ENCODE measurements around the gene FDX2. TPM values are rescaled to one million over a fixed set of nuclear protein-coding genes. Genes with fewer than 3 reads are reported as not detected.
A peak's percentile ranks its signal among the peaks of the same experiment; 100 is the strongest.
"Not testable (repeated sequence)": the region's sequence is repeated elsewhere in the genome, so short reads cannot be mapped to it uniquely, and the experiment has no call there.

FDX2 gene
- total RNA-seq, 1 experiment from 2014 or later: 40.8 TPM

GRCh38 chr19:10285393-10285792 is 30.4 kb downstream of the FDX2 start:
- no peak for DNase-seq
- H3K36me3 ChIP-seq (replicated peaks; ENCODE audit: control insufficient read depth, insufficient read depth, low read length): no peaks in the 10 kb centered on the region
- peaks cover 35% of the 10 kb centered on the region for H3K27me3 ChIP-seq (ENCODE audit: control insufficient read depth, insufficient read depth, low read length)
- H3K4me3 ChIP-seq (ENCODE audit: insufficient read depth, low read depth, low read length): no peak overlapping the region

GRCh38 chr19:10284960-10285278 is 30.9 kb downstream of the FDX2 start:
- DNase-seq: peak; percentile 7
- Histone ChIP-seq H3K36me3 (replicated peaks; ENCODE audit: control insufficient read depth, insufficient read depth, low read length) (no peaks in the 10 kb centered on the region), H3K4me3 (ENCODE audit: insufficient read depth, low read depth, low read length) (no peak overlapping the region), H3K27me3 (ENCODE audit: control insufficient read depth, insufficient read depth, low read length) (peaks cover 30% of the 10 kb centered on the region)

DNA sequence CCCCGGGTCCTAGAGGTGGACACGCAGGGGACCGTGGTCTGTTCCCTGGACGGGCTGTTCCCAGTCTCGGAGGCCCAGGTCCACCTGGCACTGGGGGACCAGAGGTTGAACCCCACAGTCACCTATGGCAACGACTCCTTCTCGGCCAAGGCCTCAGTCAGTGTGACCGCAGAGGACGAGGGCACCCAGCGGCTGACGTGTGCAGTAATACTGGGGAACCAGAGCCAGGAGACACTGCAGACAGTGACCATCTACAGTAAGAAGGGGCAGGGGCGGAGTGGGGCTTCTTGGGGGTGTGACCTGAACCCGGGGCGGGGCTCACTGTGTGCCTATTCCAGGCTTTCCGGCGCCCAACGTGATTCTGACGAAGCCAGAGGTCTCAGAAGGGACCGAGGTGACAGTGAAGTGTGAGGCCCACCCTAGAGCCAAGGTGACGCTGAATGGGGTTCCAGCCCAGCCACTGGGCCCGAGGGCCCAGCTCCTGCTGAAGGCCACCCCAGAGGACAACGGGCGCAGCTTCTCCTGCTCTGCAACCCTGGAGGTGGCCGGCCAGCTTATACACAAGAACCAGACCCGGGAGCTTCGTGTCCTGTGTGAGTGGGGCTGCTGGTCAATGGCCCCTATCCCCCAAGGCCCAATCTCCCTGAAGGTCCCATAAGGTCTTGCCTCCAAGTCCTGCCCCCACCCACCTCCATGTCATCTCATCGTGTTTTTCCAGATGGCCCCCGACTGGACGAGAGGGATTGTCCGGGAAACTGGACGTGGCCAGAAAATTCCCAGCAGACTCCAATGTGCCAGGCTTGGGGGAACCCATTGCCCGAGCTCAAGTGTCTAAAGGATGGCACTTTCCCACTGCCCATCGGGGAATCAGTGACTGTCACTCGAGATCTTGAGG is 31.5 kb downstream of the FDX2 start:
- DNase-seq: peak; percentile 15
- H3K36me3 ChIP-seq (replicated peaks; ENCODE audit: control insufficient read depth, insufficient read depth, low read length): no peaks in the 10 kb centered on the region
- peaks cover 24% of the 10 kb centered on the region for H3K27me3 ChIP-seq (ENCODE audit: control insufficient read depth, insufficient read depth, low read length)
- H3K4me3 ChIP-seq (ENCODE audit: insufficient read depth, low read depth, low read length): no peak overlapping the region

- Histone ChIP-seq H3K36me3 (replicated peaks; ENCODE audit: control insufficient read depth, insufficient read depth, low read length) (no peaks in the 10 kb centered on the region), H3K4me3 (ENCODE audit: insufficient read depth, low read depth, low read length) (no peak overlapping the region), H3K27me3 (ENCODE audit: control insufficient read depth, insufficient read depth, low read length) (peaks cover 17% of the 10 kb centered on the region)
- peak; percentile 29 for DNase-seq
Measured at GRCh38 chr19:10283301-10284064, 32.3 kb downstream of the FDX2 start.

GRCh38 chr19:10282043-10282442 is 33.8 kb downstream of the FDX2 start:
- not testable (repeated sequence) for H3K27me3 ChIP-seq (ENCODE audit: control insufficient read depth, insufficient read depth, low read length); H3K36me3 ChIP-seq (replicated peaks; ENCODE audit: control insufficient read depth, insufficient read depth, low read length); DNase-seq; H3K4me3 ChIP-seq (ENCODE audit: insufficient read depth, low read depth, low read length)

DNA sequence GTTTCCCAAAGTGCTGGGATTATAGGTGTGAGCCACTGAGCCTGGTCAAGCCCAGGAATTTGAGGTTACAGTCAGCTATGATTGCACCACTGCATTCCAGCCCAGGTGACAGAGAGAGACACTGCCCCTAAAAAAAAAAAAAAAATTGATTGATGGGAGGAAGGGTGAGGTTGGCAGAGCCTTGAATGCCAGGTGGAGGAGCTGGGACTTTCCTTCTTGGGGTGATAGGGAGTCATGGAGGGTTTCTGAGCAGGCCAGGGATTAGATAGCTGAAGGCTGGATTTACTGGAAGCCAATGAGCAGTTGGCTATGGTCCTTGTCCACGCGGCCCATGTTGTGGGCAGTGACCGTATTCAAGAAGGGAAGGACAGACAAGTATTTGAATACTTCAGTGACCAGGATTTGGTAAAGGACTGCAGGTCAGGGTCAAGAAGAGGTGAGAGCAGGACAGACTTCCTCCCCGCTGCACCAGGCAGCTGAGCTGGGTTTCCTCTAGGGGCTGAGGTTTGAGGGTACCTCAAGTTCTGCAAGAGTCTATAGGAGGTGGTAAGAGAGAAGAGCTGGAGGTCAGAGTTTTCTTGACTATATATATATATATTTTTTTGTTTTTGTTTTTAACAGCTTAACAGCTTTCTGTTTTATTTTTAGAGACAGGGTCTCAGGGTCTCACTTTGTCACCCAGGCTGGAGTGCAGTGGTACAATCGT is 35.9 kb downstream of the FDX2 start:
- Histone ChIP-seq H3K4me3 (ENCODE audit: insufficient read depth, low read depth, low read length) (no peak overlapping the region), H3K36me3 (replicated peaks; ENCODE audit: control insufficient read depth, insufficient read depth, low read length) (no peaks in the 10 kb centered on the region), H3K27me3 (ENCODE audit: control insufficient read depth, insufficient read depth, low read length) (no peaks in the 10 kb centered on the region)
- peak; percentile 15 for DNase-seq

- Histone ChIP-seq H3K36me3 (replicated peaks; ENCODE audit: control insufficient read depth, insufficient read depth, low read length) (no peaks in the 10 kb centered on the region), H3K4me3 (ENCODE audit: insufficient read depth, low read depth, low read length) (no peak overlapping the region), H3K27me3 (ENCODE audit: control insufficient read depth, insufficient read depth, low read length) (no peaks in the 10 kb centered on the region)
- DNase-seq: no peak
Measured at GRCh38 chr19:10278935-10279334, 36.9 kb downstream of the FDX2 start.

DNA sequence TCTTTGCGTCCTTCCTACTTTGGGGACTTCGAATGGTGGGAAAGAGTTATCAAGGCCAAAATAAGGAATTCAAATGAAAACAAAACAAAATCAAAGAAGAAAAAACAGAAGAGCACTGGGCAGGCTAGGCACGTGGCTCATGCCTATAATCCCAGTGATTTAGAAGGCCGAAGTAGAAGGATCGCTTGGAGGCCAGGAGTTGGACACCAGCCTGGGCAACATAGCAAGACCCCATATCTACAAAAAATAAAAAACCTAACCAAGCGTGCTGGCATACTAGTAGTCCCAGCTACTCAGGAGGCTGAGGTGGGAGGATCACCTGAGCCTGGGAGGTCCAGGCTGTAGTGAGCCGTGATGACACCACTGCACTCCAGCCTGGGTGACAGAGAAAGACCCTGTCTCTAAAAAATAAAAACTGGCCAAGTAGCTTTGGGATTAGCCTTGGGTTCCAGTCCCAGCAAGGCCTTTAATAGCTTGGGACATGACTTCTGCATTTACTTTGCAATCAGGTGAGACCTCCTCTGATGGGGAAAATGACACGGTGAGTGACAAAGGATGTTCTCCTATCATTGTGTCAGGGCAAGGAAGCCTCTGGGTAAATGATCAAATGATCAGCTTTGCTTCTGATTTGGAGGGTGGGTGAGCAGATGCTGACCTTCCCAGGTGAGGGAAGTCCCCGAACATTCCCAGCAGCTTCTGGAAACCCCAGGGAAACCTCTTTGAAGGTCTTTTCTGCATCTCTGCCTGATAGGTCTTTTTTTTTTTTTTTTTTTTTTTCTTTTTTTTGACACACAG is 37.8 kb downstream of the FDX2 start:
- H3K36me3 ChIP-seq (replicated peaks; ENCODE audit: control insufficient read depth, insufficient read depth, low read length): no peaks in the 10 kb centered on the region
- no peaks in the 10 kb centered on the region for H3K27me3 ChIP-seq (ENCODE audit: control insufficient read depth, insufficient read depth, low read length)
- no peak overlapping the region for H3K4me3 ChIP-seq (ENCODE audit: insufficient read depth, low read depth, low read length)
- no peak for DNase-seq

DNA sequence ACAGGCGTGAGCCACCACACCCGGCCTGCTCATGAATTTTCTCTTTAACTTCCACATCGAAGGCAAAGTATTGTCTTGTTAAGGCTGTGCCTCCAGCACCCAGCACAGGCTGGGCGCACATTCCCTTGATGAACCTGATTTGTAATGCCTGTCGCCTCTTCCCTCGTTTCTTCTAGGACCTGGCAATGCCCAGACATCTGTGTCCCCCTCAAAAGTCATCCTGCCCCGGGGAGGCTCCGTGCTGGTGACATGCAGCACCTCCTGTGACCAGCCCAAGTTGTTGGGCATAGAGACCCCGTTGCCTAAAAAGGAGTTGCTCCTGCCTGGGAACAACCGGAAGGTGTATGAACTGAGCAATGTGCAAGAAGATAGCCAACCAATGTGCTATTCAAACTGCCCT is 41.2 kb downstream of the FDX2 start:
- H3K27me3 ChIP-seq (ENCODE audit: control insufficient read depth, insufficient read depth, low read length): peaks cover 29% of the 10 kb centered on the region
- no peaks in the 10 kb centered on the region for H3K36me3 ChIP-seq (replicated peaks; ENCODE audit: control insufficient read depth, insufficient read depth, low read length)
- H3K4me3 ChIP-seq (ENCODE audit: insufficient read depth, low read depth, low read length): no peak overlapping the region
- DNase-seq: peak; percentile 22

DNA sequence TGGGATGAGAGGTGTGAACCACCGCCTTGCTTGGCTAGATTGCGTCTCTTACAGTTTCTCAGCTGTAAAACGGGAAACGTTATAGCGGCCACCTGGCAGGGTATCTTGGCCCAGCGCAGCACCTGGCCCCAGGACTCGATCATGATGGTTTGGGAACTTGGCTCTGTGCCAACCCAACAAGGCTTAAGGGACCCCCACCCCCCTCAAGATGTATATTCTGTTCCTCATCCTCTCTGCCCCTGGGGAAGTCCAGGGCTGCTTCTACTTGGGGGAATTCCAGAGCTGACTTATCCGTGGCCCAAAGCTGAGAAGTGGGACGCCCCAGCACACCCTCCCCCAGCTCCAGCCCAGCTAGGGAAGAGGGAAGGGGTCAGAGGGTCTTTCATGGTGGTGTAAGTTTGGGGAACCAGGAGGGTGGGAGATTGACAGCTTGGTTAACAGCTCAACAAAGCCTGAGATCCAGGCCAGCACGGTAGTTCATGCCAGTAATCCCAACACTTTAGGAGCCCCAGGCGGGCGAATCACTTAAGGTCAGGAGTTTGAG is 44.2 kb downstream of the FDX2 start:
- H3K27me3 ChIP-seq (ENCODE audit: control insufficient read depth, insufficient read depth, low read length): peaks cover 31% of the 10 kb centered on the region
- no peak overlapping the region for H3K4me3 ChIP-seq (ENCODE audit: insufficient read depth, low read depth, low read length)
- peak; percentile 47 for DNase-seq
- H3K36me3 ChIP-seq (replicated peaks; ENCODE audit: control insufficient read depth, insufficient read depth, low read length): no peaks in the 10 kb centered on the region

DNA sequence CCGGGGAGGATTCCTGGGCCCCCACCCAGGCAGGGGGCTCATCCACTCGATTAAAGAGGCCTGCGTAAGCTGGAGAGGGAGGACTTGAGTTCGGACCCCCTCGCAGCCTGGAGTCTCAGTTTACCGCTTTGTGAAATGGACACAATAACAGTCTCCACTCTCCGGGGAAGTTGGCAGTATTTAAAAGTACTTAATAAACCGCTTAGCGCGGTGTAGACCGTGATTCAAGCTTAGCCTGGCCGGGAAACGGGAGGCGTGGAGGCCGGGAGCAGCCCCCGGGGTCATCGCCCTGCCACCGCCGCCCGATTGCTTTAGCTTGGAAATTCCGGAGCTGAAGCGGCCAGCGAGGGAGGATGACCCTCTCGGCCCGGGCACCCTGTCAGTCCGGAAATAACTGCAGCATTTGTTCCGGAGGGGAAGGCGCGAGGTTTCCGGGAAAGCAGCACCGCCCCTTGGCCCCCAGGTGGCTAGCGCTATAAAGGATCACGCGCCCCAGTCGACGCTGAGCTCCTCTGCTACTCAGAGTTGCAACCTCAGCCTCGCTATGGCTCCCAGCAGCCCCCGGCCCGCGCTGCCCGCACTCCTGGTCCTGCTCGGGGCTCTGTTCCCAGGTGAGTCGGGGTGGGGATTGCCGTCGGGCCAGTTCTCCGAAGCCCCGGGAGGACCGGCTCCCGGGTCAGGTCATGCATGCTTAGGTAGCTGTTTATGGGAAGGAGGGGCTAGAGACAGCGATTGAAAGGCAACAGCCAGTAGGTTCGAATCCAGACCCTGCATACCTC is 45.0 kb downstream of the FDX2 start, which contains the start of gene ICAM1:
ICAM1 (plus strand) TSS at position 505 of the 779 bp plus-strand sequence; CDS start at position 545, 40 bp downstream.
- Histone ChIP-seq H3K27me3 (ENCODE audit: control insufficient read depth, insufficient read depth, low read length) (peaks cover 31% of the 10 kb centered on the region), H3K4me3 (ENCODE audit: insufficient read depth, low read depth, low read length) (peak within 1 kb of the TSS; percentile 40), H3K36me3 (replicated peaks; ENCODE audit: control insufficient read depth, insufficient read depth, low read length) (no peaks in the 10 kb centered on the region)
- DNase-seq: peak; percentile 93

- H3K4me3 ChIP-seq (ENCODE audit: insufficient read depth, low read depth, low read length): peak overlapping the region; percentile 40
- peaks cover 31% of the 10 kb centered on the region for H3K27me3 ChIP-seq (ENCODE audit: control insufficient read depth, insufficient read depth, low read length)
- DNase-seq: peak; percentile 77
- no peaks in the 10 kb centered on the region for H3K36me3 ChIP-seq (replicated peaks; ENCODE audit: control insufficient read depth, insufficient read depth, low read length)
Measured at GRCh38 chr19:10270180-10270615, 45.6 kb downstream of the FDX2 start.

Measured in H7 (cell line).